ENCODE measurements around the gene TMEM26.
A peak's percentile ranks its signal among the peaks of the same experiment; 100 is the strongest.
"Not testable (repeated sequence)": the region's sequence is repeated elsewhere in the genome, so short reads cannot be mapped to it uniquely, and the experiment has no call there.

The TMEM26 gene

GRCh38 chr10:61398366-61399129 is 54.6 kb downstream of the TMEM26 start:
- no peak for FAIRE-seq

DNA sequence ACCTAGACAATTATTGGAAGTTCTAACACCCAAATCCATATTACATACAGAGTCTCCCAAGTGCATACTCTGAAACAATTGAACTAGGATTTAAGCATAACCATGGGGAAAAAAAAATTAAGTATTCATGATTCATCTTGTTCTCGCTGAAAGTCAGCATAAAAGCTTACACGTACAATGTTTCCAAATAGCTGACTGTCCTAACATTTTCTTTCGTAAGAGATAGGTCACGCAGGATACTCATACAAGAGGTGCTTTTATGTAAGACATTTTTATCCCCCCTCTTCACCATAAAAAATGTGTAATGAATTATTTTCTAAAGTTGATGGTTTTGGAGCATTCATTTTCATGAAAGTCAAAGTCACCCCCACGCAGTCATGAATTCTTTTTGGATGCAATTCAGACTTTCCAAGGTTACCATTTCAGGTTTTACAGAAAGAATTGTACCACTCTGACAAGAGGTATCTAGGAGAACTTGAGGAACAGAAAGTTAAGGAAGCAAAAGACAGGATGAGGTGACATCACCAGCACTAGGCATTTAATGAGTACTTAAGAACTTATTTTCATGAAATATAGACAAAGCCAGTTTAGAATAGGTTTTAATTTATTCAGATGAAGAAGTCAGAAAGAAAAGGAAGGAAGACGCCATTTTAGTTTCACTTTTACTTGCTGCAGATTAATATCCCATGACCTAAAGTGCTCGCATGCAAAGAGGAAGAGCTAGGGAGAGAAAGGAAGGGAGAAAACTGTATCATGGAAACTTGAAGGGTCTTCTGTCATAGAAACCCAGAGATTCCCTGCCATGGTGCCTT is 55.8 kb downstream of the TMEM26 start:
- peak; percentile 18 for FAIRE-seq

DNA sequence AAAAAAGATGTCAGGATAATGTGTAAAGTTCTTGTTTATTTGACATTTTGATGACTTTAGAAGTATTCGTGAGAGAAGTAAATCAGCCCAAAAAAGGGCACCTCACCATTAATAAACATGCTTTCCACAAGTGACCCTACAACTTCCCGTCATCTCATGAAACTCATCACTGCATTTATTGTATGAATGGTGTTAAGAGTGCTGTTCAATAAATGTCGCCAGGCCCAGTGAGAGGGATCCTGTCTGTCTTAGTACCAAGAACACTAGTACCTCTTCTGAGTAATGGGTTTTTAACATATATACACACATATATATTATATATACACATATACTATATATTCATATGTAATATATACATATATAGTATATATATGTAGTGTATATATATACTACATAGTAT is 61.9 kb downstream of the TMEM26 start:
- no peak for FAIRE-seq

GRCh38 chr10:61390851-61391250 is 62.3 kb downstream of the TMEM26 start:
- no peak for FAIRE-seq

DNA sequence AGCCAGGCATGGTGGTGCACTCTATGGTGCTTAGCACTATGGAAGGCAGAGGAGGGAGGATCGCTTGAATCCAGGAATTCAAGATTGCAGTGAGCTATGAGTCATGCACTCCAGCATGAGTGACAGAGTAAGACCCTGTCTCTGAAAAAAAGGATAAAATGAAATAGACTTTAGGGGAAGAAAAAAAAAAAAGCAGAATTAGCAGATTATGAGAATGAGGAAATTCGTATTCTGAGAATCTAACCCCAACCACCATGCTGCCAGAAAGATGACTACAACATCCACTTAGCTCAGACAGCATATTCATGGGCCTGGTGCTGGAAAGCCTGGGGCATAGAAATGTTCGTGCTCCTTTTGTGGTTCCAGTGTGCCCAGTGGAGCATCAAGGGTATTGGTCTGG is 63.3 kb downstream of the TMEM26 start:
- no peak for FAIRE-seq

GRCh38 chr10:61388986-61389385 is 64.2 kb downstream of the TMEM26 start:
- not testable (repeated sequence) for FAIRE-seq

DNA sequence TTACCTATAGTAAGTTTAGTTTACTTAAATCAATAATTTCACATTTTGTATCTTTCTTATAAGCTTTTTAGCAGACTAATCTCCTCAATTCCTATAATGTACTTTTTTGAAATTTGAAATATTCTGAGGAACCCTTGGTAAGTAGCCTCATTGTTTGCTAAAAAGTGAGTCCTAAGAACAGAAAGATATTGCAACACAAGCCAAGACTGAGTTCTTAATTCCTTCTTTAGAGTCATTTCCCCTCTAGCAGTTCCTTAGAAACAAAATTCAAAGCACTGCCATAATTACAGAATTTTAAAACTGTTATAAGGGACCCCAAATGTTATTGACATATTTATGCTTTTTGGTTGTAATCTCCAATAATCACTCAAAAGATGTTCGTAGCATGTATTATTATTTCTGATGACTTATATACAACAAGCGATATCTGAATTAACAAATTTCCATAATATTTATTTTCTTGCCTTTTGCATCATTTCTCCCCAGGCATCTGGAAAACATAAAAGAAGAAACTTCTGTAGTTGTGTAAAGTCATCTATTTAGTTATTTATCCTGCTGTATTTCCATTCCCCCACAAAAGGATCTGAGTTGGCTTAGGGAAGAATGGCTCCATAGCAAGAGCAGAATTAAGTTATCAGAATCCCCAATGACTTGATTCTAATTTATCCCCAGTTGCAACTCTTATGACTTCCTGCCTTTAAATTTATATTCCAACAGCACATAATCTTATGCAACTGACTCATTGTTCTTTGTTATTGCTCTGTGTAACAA is 67.8 kb downstream of the TMEM26 start:
- peak; percentile 64 for FAIRE-seq

DNA sequence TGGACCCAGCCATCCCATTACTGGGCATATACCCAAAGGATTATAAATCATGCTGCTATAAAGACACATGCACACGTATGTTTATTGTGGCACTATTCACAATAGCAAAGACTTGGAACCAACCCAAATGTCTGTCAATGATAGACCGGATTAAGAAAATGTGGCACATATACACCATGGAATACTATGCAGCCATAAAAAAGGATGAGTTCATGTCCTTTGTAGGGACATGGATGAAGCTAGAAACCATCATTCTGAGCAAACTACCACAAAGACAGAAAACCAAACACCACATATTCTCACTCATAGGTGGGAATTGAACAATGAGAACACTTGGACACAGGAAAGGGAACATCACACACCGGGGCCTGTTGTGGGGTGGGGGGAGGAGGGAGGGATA is 72.0 kb downstream of the TMEM26 start:
- not testable (repeated sequence) for FAIRE-seq

GRCh38 chr10:61378865-61379264 is 74.3 kb downstream of the TMEM26 start:
- FAIRE-seq, result no peak

GRCh38 chr10:61376908-61377368 is 76.2 kb downstream of the TMEM26 start:
- no peak for FAIRE-seq

- FAIRE-seq, result no peak
Observed at GRCh38 chr10:61376377-61376776, 76.8 kb downstream of the TMEM26 start.

- no peak for FAIRE-seq
Observed at GRCh38 chr10:61366365-61366764, 86.8 kb downstream of the TMEM26 start.

DNA sequence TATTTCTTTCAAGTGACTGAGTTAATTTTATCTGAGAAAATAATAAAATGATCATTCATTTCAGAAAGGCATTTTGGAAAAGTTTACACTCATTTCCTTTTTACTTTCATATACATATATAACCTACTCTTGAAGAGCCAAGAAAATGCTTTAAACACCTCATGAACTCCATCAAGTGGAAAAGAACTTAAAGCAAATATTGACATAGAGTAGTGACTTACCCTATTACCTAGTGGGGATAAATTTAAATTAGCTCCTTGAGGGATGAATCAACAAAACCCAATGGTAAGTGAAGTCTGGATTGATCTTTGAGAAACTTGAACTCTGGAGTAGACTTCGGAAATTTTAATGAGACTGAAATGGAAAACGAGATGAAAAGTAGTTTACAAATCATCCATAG is 88.6 kb downstream of the TMEM26 start:
- FAIRE-seq, result no peak

DNA sequence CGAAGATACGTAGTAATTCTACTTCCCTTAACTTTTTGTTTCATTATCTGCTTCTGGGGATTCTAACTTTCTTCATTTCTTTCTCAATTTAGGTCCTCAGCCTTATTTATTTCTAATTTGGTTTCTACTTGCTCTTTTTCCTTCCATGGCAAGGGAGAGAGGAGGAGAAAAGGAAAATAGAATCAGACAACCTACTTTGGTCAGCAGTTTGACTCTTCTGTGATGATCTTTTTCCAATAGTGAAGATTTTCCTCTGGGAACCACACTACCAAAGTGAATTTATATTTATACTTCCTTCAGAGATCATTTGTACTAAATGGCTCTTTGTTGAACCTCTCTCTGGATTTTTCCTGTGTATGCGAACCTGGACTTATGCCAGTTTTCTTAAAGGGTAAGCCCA is 90.2 kb downstream of the TMEM26 start:
- no peak for FAIRE-seq

DNA sequence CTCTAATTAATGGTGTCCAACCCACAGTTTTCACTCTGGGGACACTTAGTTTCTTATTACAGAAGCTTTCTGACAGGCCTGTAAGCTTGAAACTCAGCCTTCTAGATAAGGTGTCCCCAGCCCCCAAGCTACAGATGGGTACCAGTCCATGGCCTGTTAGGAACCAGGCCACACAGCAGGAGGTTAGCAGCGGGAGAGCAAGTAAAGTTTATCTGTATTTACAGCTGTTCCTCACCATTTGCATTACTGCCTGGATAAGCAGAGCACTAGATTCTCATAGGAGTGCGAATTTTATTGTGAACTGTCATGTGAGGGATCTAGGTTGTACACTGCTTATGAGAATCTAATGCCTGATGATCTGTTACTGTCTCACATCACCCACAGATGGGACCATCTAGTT is 93.7 kb downstream of the TMEM26 start:
- FAIRE-seq, result no peak

GRCh38 chr10:61357687-61358086 is 95.5 kb downstream of the TMEM26 start:
- no peak for FAIRE-seq

Measured in endometrium (tissue), 2 donors.